Gastroesophageal sphincter (tissue), 4 donors: ENCODE data around the gene CASQ2. TPM values are rescaled to one million over a fixed set of nuclear protein-coding genes. Genes with fewer than 3 reads are reported as not detected.

Experiments used
- ATAC-seq: fragments of 150-250 bp; one replicate; pipeline ENCODE4 v1.9.1; 2016; ENCODE audit warnings: mild to moderate bottlenecking, moderate library complexity
- H3K27ac ChIP-seq, 4 donors: fragments of 200-600 bp; sonication (generic) in 3 of 4; 1 replicate in 3 of 4; 2 replicates in 1 of 4; pipeline ENCODE4 v1.5.1; 2016 to 2019
- H3K27me3 ChIP-seq: fragments of 200-600 bp; sonication (generic); one replicate; pipeline ENCODE4 v1.5.1; 2019
- H3K36me3 ChIP-seq, 2 donors: fragments of 200-600 bp; sonication (generic); one replicate each; pipeline ENCODE4 v1.5.1; 2019; ENCODE audit warnings: control low read depth in 1 of 2
- H3K4me1 ChIP-seq, 3 donors: fragments of 200-600 bp; sonication (generic); 1 replicate in 2 of 3; 2 replicates in 1 of 3; pipeline ENCODE4 v1.5.1; 2016 to 2019; ENCODE audit warnings: control low read depth in 2 of 3
- H3K4me3 ChIP-seq, 2 donors: fragments of 200-600 bp; sonication (generic); one replicate each; pipeline ENCODE4 v1.5.1; 2019; ENCODE audit warnings: mild to moderate bottlenecking in 1 of 2, moderate library complexity in 1 of 2
- H3K9me3 ChIP-seq, 3 donors: fragments of 200-600 bp; sonication (generic); one replicate each; pipeline ENCODE4 v1.5.1; 2017 to 2019; ENCODE audit warnings: control low read depth in 2 of 3
- CTCF ChIP-seq, 4 experiments: fragments of 200-600 bp in 2 of 4; fragments of 450-650 bp in 2 of 4; sonication (generic) in 1 of 4; IDR thresholded peaks; one replicate each; pipeline ENCODE4 v1.5.1; 2017 to 2019; ENCODE audit warnings: antibody characterized with exemption in 4 of 4, mild to moderate bottlenecking in 2 of 4, moderate library complexity in 2 of 4
- EP300 ChIP-seq: sonication (generic); formaldehyde crosslinking; IDR thresholded peaks from one replicate; pipeline ENCODE4 v1.6.1; 2017; ENCODE audit warnings: antibody characterized with exemption, mild to moderate bottlenecking
- POLR2A ChIP-seq, 2 donors: fragments of 450-650 bp; IDR thresholded peaks; one replicate each; pipeline ENCODE4 v1.6.1; 2017; ENCODE audit warnings: antibody characterized with exemption in 2 of 2, mild to moderate bottlenecking in 2 of 2, moderate library complexity in 1 of 2
- POLR2AphosphoS5 ChIP-seq: sonication (generic); formaldehyde crosslinking; IDR thresholded peaks from one replicate; pipeline ENCODE4 v1.6.1; 2017; ENCODE audit warnings: antibody characterized with exemption
- WGBS, 2 donors: methylation state at CpG; one replicate each; pipeline ENCODE4 v1.1.5; 2018; ENCODE audit warnings: low coverage in 1 of 2; 5-methylcytosine and 5-hydroxymethylcytosine counted together
- total RNA-seq, 4 donors: library from RNA; depleted of rRNA; stranded (reverse); fragments of >200 nt; gene quantifications; one replicate each; pipeline ENCODE4 v1.1.0, GENCODE V29; 2016

The CASQ2 gene
- total RNA-seq, 4 donors from 2014 or later: 86.2 to 147 (median 133) TPM

DNA sequence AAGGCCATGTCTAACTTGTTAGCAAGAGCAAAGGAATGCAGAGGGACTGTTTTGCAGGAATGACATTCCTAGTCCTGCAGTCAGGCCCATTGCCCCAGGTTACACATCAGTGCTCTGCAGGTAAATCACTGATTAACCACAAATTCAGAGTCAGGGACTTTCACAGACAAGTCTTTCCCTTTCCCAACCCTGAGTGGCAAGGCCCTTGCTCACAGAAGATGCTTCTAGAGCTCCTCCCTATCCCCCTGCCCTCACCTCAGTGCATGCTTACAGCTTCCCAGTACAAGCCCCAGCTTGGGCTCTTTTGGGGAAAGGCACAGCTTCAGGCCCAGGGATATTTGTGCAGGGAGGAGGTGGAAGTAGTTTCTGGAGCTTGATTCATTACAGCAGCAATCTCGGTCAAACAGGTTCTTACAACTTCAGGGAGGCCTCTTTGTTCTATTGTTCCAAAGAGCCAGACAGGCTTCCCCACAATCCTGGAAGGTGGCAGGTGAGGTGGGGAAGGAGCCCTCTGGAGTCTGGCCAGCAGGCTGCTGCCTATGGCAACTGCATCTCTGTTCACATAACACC is 53.9 kb downstream of the CASQ2 start:
- H3K27me3 ChIP-seq: no peaks in the 10 kb centered on the region
- peaks cover 0 to 6% of the 10 kb centered on the region in 2 donors for H3K36me3 ChIP-seq
- no peak overlapping the region for H3K4me3 ChIP-seq
- 67% methylated on average over 1 of the region's 1 CpG; no CpG with 5 or more reads in 1 of the 2 donors for WGBS, 2 donors
- TF ChIP-seq POLR2AphosphoS5 (no peak), POLR2A (IDR thresholded peaks at IDR 0.05) (no peak), EP300 (no peak)
- no peaks in the 10 kb centered on the region for H3K4me1 ChIP-seq
- H3K9me3 ChIP-seq: no peaks in the 10 kb centered on the region
- H3K27ac ChIP-seq: peak overlapping the region in 1 of 4 donors; percentile 19
- no peak for ATAC-seq

- no peaks in the 10 kb centered on the region for H3K27me3 ChIP-seq
- H3K4me1 ChIP-seq: no peaks in the 10 kb centered on the region
- no peak for TF ChIP-seq CTCF (IDR thresholded peaks at IDR 0.05)
These were observed 54.6 kb downstream of the CASQ2 start for GRCh38 chr1:115713906-115714305.

GRCh38 chr1:115712911-115713609 is 55.5 kb downstream of the CASQ2 start:
- no peaks in the 10 kb centered on the region for H3K4me1 ChIP-seq
- no peaks in the 10 kb centered on the region for H3K27me3 ChIP-seq
- H3K27ac ChIP-seq: no peak overlapping the region
- no peaks in the 10 kb centered on the region for H3K9me3 ChIP-seq
- WGBS, 2 donors: 62 to 70% methylated on average over 4 to 5 of the region's 10 CpGs
- ATAC-seq: no peak
- peaks cover 0 to 6% of the 10 kb centered on the region in 2 donors for H3K36me3 ChIP-seq
- H3K4me3 ChIP-seq: no peak overlapping the region
- TF ChIP-seq EP300 (no peak), POLR2AphosphoS5 (no peak), POLR2A (IDR thresholded peaks at IDR 0.05) (no peak), CTCF (IDR thresholded peaks at IDR 0.05) (no peak)

More at GRCh38 chr1:115713906-115714305, 54.6 kb downstream of the CASQ2 start:
- Histone ChIP-seq H3K9me3 (no peaks in the 10 kb centered on the region), H3K27ac (no peak overlapping the region), H3K4me3 (no peak overlapping the region), H3K36me3 (peaks cover 0 to 6% of the 10 kb centered on the region in 2 donors)
- ATAC-seq: no peak
- WGBS, 2 donors: 78% methylated on average over 3 to 4 of the region's 5 CpGs

GRCh38 chr1:115710859-115711624 is 57.5 kb downstream of the CASQ2 start:
- 23 to 29% methylated on average over 2 of the region's 9 CpGs for WGBS, 2 donors
- TF ChIP-seq POLR2A (IDR thresholded peaks at IDR 0.05): no peak
- TF ChIP-seq POLR2AphosphoS5: no peak
- TF ChIP-seq EP300: no peak
- TF ChIP-seq CTCF (IDR thresholded peaks at IDR 0.05): no peak
- no peak for ATAC-seq

GRCh38 chr1:115706587-115707425 is 61.7 kb downstream of the CASQ2 start:
- H3K9me3 ChIP-seq: no peaks in the 10 kb centered on the region
- TF ChIP-seq EP300: no peak
- peak in 3 of 4 experiments; percentile 48 to 67 (median 55) for TF ChIP-seq CTCF (IDR thresholded peaks at IDR 0.05)
- H3K27me3 ChIP-seq: no peaks in the 10 kb centered on the region
- peaks cover 0 to 28% of the 10 kb centered on the region in 2 donors for H3K36me3 ChIP-seq
- ATAC-seq: no peak
- peaks cover 0 to 11% (median 0%) of the 10 kb centered on the region in 3 donors for H3K4me1 ChIP-seq
- H3K27ac ChIP-seq: no peak overlapping the region
- WGBS, 2 donors: 27 to 53% methylated on average over 5 to 8 of the region's 8 CpGs
- H3K4me3 ChIP-seq: no peak overlapping the region

More at GRCh38 chr1:115710859-115711624, 57.5 kb downstream of the CASQ2 start:
- H3K4me3 ChIP-seq: no peak overlapping the region
- H3K4me1 ChIP-seq: peaks cover 0 to 11% (median 0%) of the 10 kb centered on the region in 3 donors
- no peaks in the 10 kb centered on the region for H3K27me3 ChIP-seq
- peaks cover 0 to 6% of the 10 kb centered on the region in 2 donors for H3K36me3 ChIP-seq
- H3K27ac ChIP-seq: no peak overlapping the region
- H3K9me3 ChIP-seq: no peaks in the 10 kb centered on the region
